Loucy (cell line): ENCODE measurements around the gene GSE1.

Experiments
- H2AFZ ChIP-seq: fragments of 200-600 bp; sonication (generic); 2 replicates; pipeline ENCODE4 v1.6.0; 2016; ENCODE audit warnings: antibody characterized with exemption, mild to moderate bottlenecking, low read length, moderate library complexity
- H3F3A ChIP-seq: fragments of 200-600 bp; 2 replicates; pipeline ENCODE4 v1.6.0; 2016; ENCODE audit warnings: antibody characterized with exemption, low read depth, mild to moderate bottlenecking
- H3K27me3 ChIP-seq: fragments of 200-600 bp; sonication (generic); 2 replicates; pipeline ENCODE4 v1.6.1; 2014; ENCODE audit warnings: low read length, mild to moderate bottlenecking; ENCODE audit not compliant: insufficient read depth, poor library complexity, severe bottlenecking
- H3K36me3 ChIP-seq: fragments of 200-600 bp; sonication (generic); 2 replicates; pipeline ENCODE4 v1.6.1; 2016; ENCODE audit warnings: low read length; ENCODE audit not compliant: insufficient read depth
- H3K4me1 ChIP-seq: fragments of 200-600 bp; sonication (generic); 2 replicates; pipeline ENCODE4 v1.5.1; 2014; ENCODE audit warnings: low read length, mild to moderate bottlenecking; ENCODE audit not compliant: insufficient read depth, poor library complexity, severe bottlenecking
- H3K4me2 ChIP-seq: fragments of 200-600 bp; sonication (generic); 2 replicates; pipeline ENCODE4 v1.6.0; 2014; ENCODE audit warnings: antibody characterized with exemption, low read length, low read depth, mild to moderate bottlenecking; ENCODE audit not compliant: poor library complexity, severe bottlenecking
- H3K4me3 ChIP-seq: fragments of 200-600 bp; sonication (generic); 2 replicates; pipeline ENCODE4 v1.5.1; 2014; ENCODE audit warnings: low read length, mild to moderate bottlenecking, mixed read lengths; ENCODE audit not compliant: poor library complexity, severe bottlenecking
- H3K79me2 ChIP-seq: fragments of 200-600 bp; sonication (generic); 2 replicates; pipeline ENCODE4 v1.6.1; 2014; ENCODE audit warnings: low read length; ENCODE audit not compliant: insufficient read depth
- H3K9ac ChIP-seq: fragments of 200-600 bp; sonication (generic); 2 replicates; pipeline ENCODE4 v1.6.0; 2014; ENCODE audit warnings: mild to moderate bottlenecking, low read depth, low read length, moderate library complexity; ENCODE audit not compliant: poor library complexity, severe bottlenecking
- H3K9me2 ChIP-seq: fragments of 200-600 bp; sonication (generic); replicated peaks from 2 replicates; pipeline ENCODE4 v1.6.1; 2016; ENCODE audit warnings: low read depth, low read length, mixed read lengths
- H3K9me3 ChIP-seq: fragments of 200-600 bp; sonication (generic); 2 replicates; pipeline ENCODE4 v1.6.1; 2014; ENCODE audit warnings: mild to moderate bottlenecking, antibody characterized with exemption, low read length, low read depth; ENCODE audit not compliant: insufficient read depth
- H4K20me1 ChIP-seq: fragments of 200-600 bp; sonication (generic); 2 replicates; pipeline ENCODE4 v1.6.0; 2014; ENCODE audit warnings: antibody characterized with exemption, low read length, mild to moderate bottlenecking; ENCODE audit not compliant: insufficient read depth, poor library complexity, severe bottlenecking
- EZH2phosphoT487 ChIP-seq: fragments of 200-600 bp; IDR thresholded peaks from 2 replicates; pipeline ENCODE4 v1.6.1; 2018; ENCODE audit warnings: antibody characterized with exemption, mild to moderate bottlenecking, moderate library complexity, borderline replicate concordance
- TF ChIP-seq, protein P1 (sequence below): fragments of 200-600 bp; sonication (generic); conservative IDR thresholded peaks from 2 replicates; pipeline ENCODE4 v1.5.1; 2014; ENCODE audit warnings: mild to moderate bottlenecking, antibody characterized with exemption, low read length

The GSE1 gene

DNA sequence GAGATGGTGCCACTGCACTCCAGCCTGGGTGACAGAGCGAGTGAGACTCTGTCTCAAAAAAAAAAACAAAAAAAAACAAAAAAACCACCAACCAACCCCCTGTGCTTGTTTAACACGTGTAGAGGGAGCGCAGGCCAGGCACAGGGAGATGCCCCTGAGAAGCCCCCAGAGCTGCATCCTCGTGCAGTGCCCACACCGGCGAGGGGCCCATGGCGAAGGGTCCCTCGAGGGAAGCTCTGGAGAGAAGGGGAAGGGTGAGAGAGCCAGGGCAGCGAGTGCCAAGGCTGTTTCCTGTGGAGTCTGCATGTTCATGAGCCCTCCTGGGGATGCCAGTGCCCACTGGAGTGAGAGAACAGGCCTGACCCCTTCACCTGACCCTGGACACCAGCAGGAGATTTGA lies 47.8 kb upstream of the GSE1 start:
- peak overlapping the region; percentile 85 for H3K9ac ChIP-seq
- H3K9me2 ChIP-seq, result no peaks in the 10 kb centered on the region
- no peak overlapping the region for H2AFZ ChIP-seq
- H3K4me3 ChIP-seq, result peak overlapping the region; percentile 75
- H3K9me3 ChIP-seq, result no peaks in the 10 kb centered on the region
- TF ChIP-seq EZH2phosphoT487, result no peak
- TF ChIP-seq, protein P1, sequence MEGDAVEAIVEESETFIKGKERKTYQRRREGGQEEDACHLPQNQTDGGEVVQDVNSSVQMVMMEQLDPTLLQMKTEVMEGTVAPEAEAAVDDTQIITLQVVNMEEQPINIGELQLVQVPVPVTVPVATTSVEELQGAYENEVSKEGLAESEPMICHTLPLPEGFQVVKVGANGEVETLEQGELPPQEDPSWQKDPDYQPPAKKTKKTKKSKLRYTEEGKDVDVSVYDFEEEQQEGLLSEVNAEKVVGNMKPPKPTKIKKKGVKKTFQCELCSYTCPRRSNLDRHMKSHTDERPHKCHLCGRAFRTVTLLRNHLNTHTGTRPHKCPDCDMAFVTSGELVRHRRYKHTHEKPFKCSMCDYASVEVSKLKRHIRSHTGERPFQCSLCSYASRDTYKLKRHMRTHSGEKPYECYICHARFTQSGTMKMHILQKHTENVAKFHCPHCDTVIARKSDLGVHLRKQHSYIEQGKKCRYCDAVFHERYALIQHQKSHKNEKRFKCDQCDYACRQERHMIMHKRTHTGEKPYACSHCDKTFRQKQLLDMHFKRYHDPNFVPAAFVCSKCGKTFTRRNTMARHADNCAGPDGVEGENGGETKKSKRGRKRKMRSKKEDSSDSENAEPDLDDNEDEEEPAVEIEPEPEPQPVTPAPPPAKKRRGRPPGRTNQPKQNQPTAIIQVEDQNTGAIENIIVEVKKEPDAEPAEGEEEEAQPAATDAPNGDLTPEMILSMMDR, result no peak
- peaks cover 39% of the 10 kb centered on the region for H3F3A ChIP-seq
- peak overlapping the region; percentile 95 for H3K4me2 ChIP-seq
- peaks cover 6% of the 10 kb centered on the region; the same call in 1 of the 2 replicates for H3K36me3 ChIP-seq
- H3K79me2 ChIP-seq, result peaks cover 91% of the 10 kb centered on the region
- H4K20me1 ChIP-seq, result peaks cover 52% of the 10 kb centered on the region
- H3K4me1 ChIP-seq, result peaks cover 77% of the 10 kb centered on the region
- H3K27me3 ChIP-seq, result no peaks in the 10 kb centered on the region

DNA sequence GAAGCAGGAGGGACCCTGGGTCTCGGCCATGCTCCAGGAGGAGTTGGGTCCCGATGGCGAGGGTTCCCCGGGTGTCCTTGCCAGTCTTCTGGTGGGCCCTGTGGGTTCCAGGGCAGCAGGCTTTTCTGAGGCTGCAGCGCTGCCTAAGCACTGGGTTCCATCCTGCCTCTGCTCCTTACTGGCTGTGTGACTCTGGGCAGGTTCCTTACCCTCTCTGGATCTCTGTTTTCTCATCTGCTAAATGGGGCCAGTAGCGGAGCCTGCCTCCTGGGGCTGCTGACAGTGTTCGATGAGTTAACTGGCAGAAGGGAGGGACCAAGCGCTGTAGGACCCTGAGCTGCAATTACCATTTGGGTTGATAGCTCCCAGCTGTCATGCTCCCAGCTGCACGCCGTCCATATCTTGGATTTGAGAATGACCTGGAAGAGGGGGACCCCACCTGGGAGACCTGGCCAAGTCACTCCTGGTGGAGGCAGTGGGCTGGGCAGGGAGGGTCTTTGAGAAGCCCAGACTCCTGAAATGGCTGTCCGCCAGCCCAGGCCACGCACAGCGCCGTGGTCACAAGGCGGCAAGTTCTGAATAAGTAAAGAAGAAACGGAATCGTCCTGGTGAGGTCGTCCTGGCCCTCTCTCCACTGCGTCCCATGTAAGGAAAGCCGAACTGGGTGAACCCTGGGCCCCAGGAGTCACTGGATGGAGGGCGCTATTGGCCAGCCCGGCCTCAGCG lies 47.2 kb upstream of the GSE1 start:
- Histone ChIP-seq H3F3A (peaks cover 45% of the 10 kb centered on the region), H3K9ac (peak overlapping the region; percentile 85), H2AFZ (no peak overlapping the region), H3K4me2 (peak overlapping the region; percentile 95), H3K79me2 (peaks cover 91% of the 10 kb centered on the region), H3K9me3 (no peaks in the 10 kb centered on the region), H4K20me1 (peaks cover 53% of the 10 kb centered on the region), H3K27me3 (no peaks in the 10 kb centered on the region), H3K36me3 (peaks cover 6% of the 10 kb centered on the region; the same call in 1 of the 2 replicates), H3K9me2 (no peaks in the 10 kb centered on the region), H3K4me3 (peak overlapping the region; percentile 75), H3K4me1 (peaks cover 83% of the 10 kb centered on the region)
- no peak for TF ChIP-seq EZH2phosphoT487
- TF ChIP-seq, protein P1, result no peak

DNA sequence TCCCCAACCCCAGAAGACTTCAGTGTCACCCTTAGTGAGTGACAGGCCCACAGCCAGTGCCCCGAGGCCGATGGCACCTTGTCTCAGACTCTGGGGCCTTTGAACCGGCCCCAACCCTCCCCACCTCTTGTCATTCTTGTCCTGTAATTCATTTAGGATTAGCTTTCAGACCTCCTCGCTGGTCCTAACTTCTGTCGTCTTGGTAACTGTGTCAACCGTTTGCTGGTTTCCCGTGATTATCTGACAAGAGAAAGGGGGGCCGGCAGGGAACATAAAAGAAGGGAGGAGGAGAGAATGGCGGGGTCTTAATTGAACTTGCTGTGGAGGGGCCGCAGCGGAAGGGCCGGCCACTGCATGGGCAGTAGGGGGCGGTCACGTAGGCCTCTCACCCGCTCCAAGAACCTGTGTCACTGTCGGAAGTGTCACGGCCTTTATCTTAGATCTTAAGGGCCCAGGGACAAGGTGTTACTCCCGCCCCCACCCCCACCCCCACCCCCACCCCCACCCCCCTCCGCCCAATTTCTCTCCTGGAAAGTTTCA lies 46.5 kb upstream of the GSE1 start:
- Histone ChIP-seq H3K9me2 (no peaks in the 10 kb centered on the region), H3K4me3 (peak overlapping the region; percentile 75), H4K20me1 (peaks cover 53% of the 10 kb centered on the region), H3K4me2 (peak overlapping the region; percentile 95), H3K4me1 (peaks cover 83% of the 10 kb centered on the region), H3K9ac (peak overlapping the region; percentile 95), H3K9me3 (no peaks in the 10 kb centered on the region), H3F3A (peaks cover 45% of the 10 kb centered on the region), H3K36me3 (peaks cover 6% of the 10 kb centered on the region; the same call in 1 of the 2 replicates), H3K27me3 (no peaks in the 10 kb centered on the region), H3K79me2 (peaks cover 91% of the 10 kb centered on the region), H2AFZ (no peak overlapping the region)
- TF ChIP-seq, protein P1, result peak; percentile 47
- TF ChIP-seq EZH2phosphoT487, result no peak
